GM12878 (cell line): ENCODE data around the gene NET1. TPM values are rescaled to one million over a fixed set of nuclear protein-coding genes. Genes with fewer than 3 reads are reported as not detected.

ENCODE experiments used
- ATAC-seq: fragments of 200-7000 bp; cut with Tn5 transposase; 3 replicates; pipeline ENCODE4 v1.9.1; 2020; ENCODE audit warnings: mild to moderate bottlenecking, moderate library complexity
- BruUV-seq: library from RNA; stranded (reverse); fragments of 400-500 nt; replicated peaks from 2 replicates; lab custom pipeline; 2021; lab: Mats Ljungman, UMichigan
- CTCF ChIA-PET: fragments of 300-600 bp; sonication (Branson Sonifier 250); formaldehyde crosslinking; extraction: SDS; loops from one replicate; lab custom pipeline; 2021; ENCODE audit warnings: inconsistent platforms; lab: Yijun Ruan, JAX
- POLR2A ChIA-PET: fragments of 350-600 bp; formaldehyde crosslinking; extraction: SDS; loops from one replicate; lab custom pipeline; 2021; ENCODE audit warnings: inconsistent platforms; lab: Charles Lee
- RAD21 ChIA-PET: fragments of 300-600 bp; sonication (Branson Sonifier 250); formaldehyde crosslinking; loops from one replicate; lab custom pipeline; 2023; ENCODE audit warnings: antibody characterized with exemption; ENCODE audit not compliant: unreplicated experiment; lab: Charles Lee
- SMC1A ChIA-PET: fragments of 300-600 bp; sonication (Branson Sonifier 250); formaldehyde crosslinking; loops from one replicate; lab custom pipeline; 2023; ENCODE audit not compliant: unreplicated experiment, uncharacterized antibody; lab: Charles Lee
- DNase-seq: peaks from one replicate; pipeline ENCODE4 v3.0.0-alpha.2; 2011; ENCODE audit warnings: low read depth, low spot score
- FAIRE-seq: peaks from 3 replicates; lab custom pipeline; 2011; peaks lifted over from hg19 to GRCh38; lab: Jason Lieb, UNC
- H2AFZ ChIP-seq: 2 replicates; pipeline ENCODE4 v1.6.0; 2011; ENCODE audit warnings: low read depth, low read length, control low read depth; ENCODE audit not compliant: control insufficient read depth
- H3K27ac ChIP-seq: 2 replicates; pipeline ENCODE4 v1.5.1; 2011; ENCODE audit warnings: control low read depth; ENCODE audit not compliant: control insufficient read depth, insufficient read depth
- H3K27me3 ChIP-seq, 2 experiments: replicated peaks in 1 of 2; 2 replicates each; pipeline versions ENCODE4 v1.6.0 to v1.6.1; 2011; ENCODE audit warnings: low read length in 1 of 2; ENCODE audit not compliant: control insufficient read depth in 2 of 2, insufficient read depth in 2 of 2
- H3K36me3 ChIP-seq, 2 experiments: 2 replicates each; pipeline ENCODE4 v1.5.1; 2011; ENCODE audit warnings: low read length in 1 of 2; ENCODE audit not compliant: control insufficient read depth in 2 of 2, insufficient read depth in 2 of 2
- H3K4me1 ChIP-seq: 2 replicates; pipeline ENCODE4 v1.6.1; 2011; ENCODE audit warnings: mild to moderate bottlenecking, low read length, moderate library complexity, mixed read lengths; ENCODE audit not compliant: control insufficient read depth, insufficient read depth
- H3K4me2 ChIP-seq: 2 replicates; pipeline ENCODE4 v1.6.0; 2011; ENCODE audit warnings: control low read depth; ENCODE audit not compliant: control insufficient read depth, insufficient read depth
- H3K4me3 ChIP-seq: fragments of 200-600 bp; sonication (generic); 2 replicates; pipeline ENCODE4 v1.5.1; 2016
- H3K79me2 ChIP-seq: 2 replicates; pipeline ENCODE4 v1.6.0; 2011; ENCODE audit warnings: low read length; ENCODE audit not compliant: control insufficient read depth, insufficient read depth
- H3K9ac ChIP-seq: 2 replicates; pipeline ENCODE4 v1.8.0; 2011; ENCODE audit warnings: low read length, control low read depth, mixed read lengths; ENCODE audit not compliant: control insufficient read depth, insufficient read depth
- H3K9me3 ChIP-seq: replicated peaks from 3 replicates; pipeline ENCODE4 v1.5.1; 2011; ENCODE audit warnings: mild to moderate bottlenecking, low read length; ENCODE audit not compliant: control insufficient read depth, insufficient read depth
- H4K20me1 ChIP-seq: 2 replicates; pipeline ENCODE4 v1.6.0; 2011; ENCODE audit not compliant: control insufficient read depth, insufficient read depth
- BHLHE40 ChIP-seq, 2 experiments: fragments of 450-650 bp in 1 of 2; IDR thresholded peaks; 2 replicates each; pipeline ENCODE4 v1.6.1; 2011 to 2017; ENCODE audit warnings: low read depth in 2 of 2, borderline replicate concordance in 1 of 2, improper control_type of control experiment in 1 of 2, low read length in 1 of 2, mild to moderate bottlenecking in 1 of 2
- CBFB ChIP-seq: IDR thresholded peaks from 2 replicates; pipeline ENCODE4 v1.6.1; 2016; ENCODE audit warnings: antibody characterized with exemption, low read depth
- EZH2 ChIP-seq: IDR thresholded peaks from 2 replicates; pipeline ENCODE4 v1.6.1; 2012; ENCODE audit warnings: low read depth, mild to moderate bottlenecking, control low read depth, inconsistent platforms, low read length, borderline replicate concordance; ENCODE audit not compliant: control insufficient read depth
- JUNB ChIP-seq: IDR thresholded peaks from 2 replicates; pipeline ENCODE4 v1.6.1; 2016; ENCODE audit warnings: antibody characterized with exemption, mild to moderate bottlenecking
- NFIC ChIP-seq: IDR thresholded peaks from 2 replicates; pipeline ENCODE4 v1.6.1; 2012; ENCODE audit warnings: low read depth, mild to moderate bottlenecking, inconsistent platforms, low read length, moderate library complexity
- NR2C2 ChIP-seq: IDR thresholded peaks from 2 replicates; pipeline ENCODE4 v1.6.1; 2011; ENCODE audit warnings: borderline replicate concordance, low read depth; ENCODE audit not compliant: control insufficient read depth, insufficient read length
- NRF1 ChIP-seq: conservative IDR thresholded peaks from 2 replicates; pipeline ENCODE4 v1.6.1; 2011; ENCODE audit warnings: mild to moderate bottlenecking, low read depth, low read length, improper control_type of control experiment
- PAX8 ChIP-seq: fragments of 450-650 bp; IDR thresholded peaks from 2 replicates; pipeline ENCODE4 v1.6.1; 2017; ENCODE audit warnings: mild to moderate bottlenecking, moderate library complexity
- PKNOX1 ChIP-seq: fragments of 450-650 bp; IDR thresholded peaks from 2 replicates; pipeline ENCODE4 v1.6.1; 2016; ENCODE audit warnings: mild to moderate bottlenecking
- POLR2A ChIP-seq: IDR thresholded peaks from 2 replicates; pipeline ENCODE4 v1.6.1; 2011; ENCODE audit warnings: low read depth, mild to moderate bottlenecking, low read length
- RCOR1 ChIP-seq: conservative IDR thresholded peaks from 2 replicates; pipeline ENCODE4 v1.6.1; 2012; ENCODE audit warnings: low read depth, low read length, improper control_type of control experiment
- SIX5 ChIP-seq: IDR thresholded peaks from 2 replicates; pipeline ENCODE4 v1.6.1; 2011; ENCODE audit warnings: mild to moderate bottlenecking, low read depth, low read length, moderate library complexity; ENCODE audit not compliant: severe bottlenecking
- SREBF1 ChIP-seq: IDR thresholded peaks from 2 replicates; pipeline ENCODE4 v1.6.1; 2012; ENCODE audit warnings: mild to moderate bottlenecking, low read length
- STAT3 ChIP-seq: IDR thresholded peaks from 2 replicates; pipeline ENCODE4 v1.6.1; 2011; ENCODE audit warnings: low read depth, low read length, improper control_type of control experiment
- ZBTB40 ChIP-seq: fragments of 450-650 bp; IDR thresholded peaks from 2 replicates; pipeline ENCODE4 v1.6.1; 2016; ENCODE audit warnings: mild to moderate bottlenecking, moderate library complexity, borderline replicate concordance
- ZNF207 ChIP-seq: fragments of 450-650 bp; IDR thresholded peaks from 2 replicates; pipeline ENCODE4 v1.6.1; 2014; ENCODE audit warnings: antibody characterized with exemption, mild to moderate bottlenecking, borderline replicate concordance
- ZNF592 ChIP-seq: fragments of 450-650 bp; IDR thresholded peaks from 2 replicates; pipeline ENCODE4 v1.6.1; 2017; ENCODE audit warnings: mild to moderate bottlenecking, moderate library complexity
- WGBS: methylation state at CpG from one replicate; pipeline ENCODE4 v1.1.6; 2016; ENCODE audit warnings: low lambda C conversion rate; ENCODE audit not compliant: insufficient replicate concordance, insufficient coverage; ENCODE audit errors: missing lambda C conversion rate; 5-methylcytosine and 5-hydroxymethylcytosine counted together
- in situ Hi-C: fragments of 300-500 bp; cut with MboI; formaldehyde crosslinking; loops from 9 replicates; pipeline ENCODE4 v1.14.3; 2018; ENCODE audit warnings: mixed read lengths
- intact Hi-C: fragments of 100-400 bp; cut with micrococcal nuclease; formaldehyde crosslinking; loops from one replicate; pipeline ENCODE4 v1.14.2; 2022; ENCODE audit not compliant: unreplicated experiment
- polyA plus RNA-seq, 11 experiments: library from polyadenylated mRNA; depleted of rRNA in 4 of 11; unstranded in 6 of 11; stranded (reverse) in 5 of 11; fragments of >200 nt; fragmentation: Nextera tagmentation in 4 of 11; fragmentation: Illumina TruSeq in 1 of 11; extraction: Ambion mirVana in 4 of 11; extraction: Trizol in 1 of 11; gene quantifications; 1 replicate in 1 of 11; 2 replicates in 10 of 11; pipeline versions ENCODE4 v1.2.1 to v1.2.3, GENCODE V29; 2011 to 2016; ENCODE audit warnings: inconsistent platforms in 2 of 11, missing spikeins in 2 of 11, low read depth in 1 of 11
- total RNA-seq, 4 experiments: library from RNA; depleted of rRNA in 3 of 4; stranded (reverse); fragments of >200 nt in 3 of 4; fragmentation: Illumina TruSeq in 1 of 4; extraction: Trizol in 1 of 4; gene quantifications; 2 replicates each; pipeline versions ENCODE4 v1.2.1 to v1.2.3, GENCODE V29; 2013 to 2021

The NET1 gene
- total and polyA plus RNA-seq, 10 of the 15 experiments (the other 5 are each of a cell fraction or from before 2014, with no cell fraction given) = 6.5 to 22.7 (median 18.4) TPM

GRCh38 chr10:5494611-5495010 is 82.3 kb downstream of the NET1 start:
- 32% methylated on average over 8 of the region's 8 CpGs for WGBS
- CTCF ChIA-PET = no interaction called here
- FAIRE-seq (no peak), DNase-seq (no peak), ATAC-seq (no peak)
- H3K36me3 ChIP-seq = no peaks in the 10 kb centered on the region
- SMC1A ChIA-PET = interaction anchor here (1.2 kb wide), 1 partner anchor 51 kb away, joined by 4 read pairs; no protein-coding TSS in a partner anchor
- no peaks in the 10 kb centered on the region for H3K79me2 ChIP-seq
- no TSS peak for BruUV-seq
- no peak overlapping the region for H3K4me2 ChIP-seq
- intact Hi-C loops = no loop called here
- RAD21 ChIA-PET = no interaction called here
- H3K4me3 ChIP-seq = no peak overlapping the region
- POLR2A ChIA-PET = no interaction called here
- H3K27me3 ChIP-seq = no peaks in the 10 kb centered on the region; a peak in 3 of 4 replicates
- in situ Hi-C loops = no loop called here
- no peak overlapping the region for H3K27ac ChIP-seq
- H3K9ac ChIP-seq = no peak overlapping the region
- no peaks in the 10 kb centered on the region for H4K20me1 ChIP-seq
- no peaks in the 10 kb centered on the region for H3K4me1 ChIP-seq
- peaks cover 3% of the 10 kb centered on the region; the same call in 2 of the 3 replicates for H3K9me3 ChIP-seq
- no peak overlapping the region for H2AFZ ChIP-seq
- no peak for TF ChIP-seq SREBF1
- no peak for TF ChIP-seq BHLHE40 (IDR thresholded peaks at IDR 0.05; ENCODE audit: borderline replicate concordance in 1 of 2, low read depth in 2 of 2, low read length in 1 of 2)
- no peak for TF ChIP-seq RCOR1
- no peak for TF ChIP-seq NRF1
- TF ChIP-seq ZNF592 = no peak
- TF ChIP-seq ZBTB40 = no peak
- no peak for TF ChIP-seq STAT3
- TF ChIP-seq CBFB = no peak
- TF ChIP-seq NR2C2 = no peak
- no peak for TF ChIP-seq EZH2
- TF ChIP-seq JUNB = no peak
- TF ChIP-seq SIX5 = no peak
- TF ChIP-seq ZNF207 = no peak
- no peak for TF ChIP-seq NFIC
- no peak for TF ChIP-seq PKNOX1
- no peak for TF ChIP-seq PAX8
- TF ChIP-seq POLR2A = no peak
